GM12878 (cell line): ENCODE measurements around the gene PTPN14. TPM values are rescaled to one million over a fixed set of nuclear protein-coding genes. Genes with fewer than 3 reads are reported as not detected.

Source experiments
- ATAC-seq: fragments of 200-7000 bp; cut with Tn5 transposase; 3 replicates; pipeline ENCODE4 v1.9.1; 2020; ENCODE audit warnings: mild to moderate bottlenecking, moderate library complexity
- BruUV-seq: library from RNA; stranded (reverse); fragments of 400-500 nt; replicated peaks from 2 replicates; lab custom pipeline; 2021; lab: Mats Ljungman, UMichigan
- CTCF ChIA-PET: fragments of 300-600 bp; sonication (Branson Sonifier 250); formaldehyde crosslinking; extraction: SDS; loops from one replicate; lab custom pipeline; 2021; ENCODE audit warnings: inconsistent platforms; lab: Yijun Ruan, JAX
- POLR2A ChIA-PET: fragments of 350-600 bp; formaldehyde crosslinking; extraction: SDS; loops from one replicate; lab custom pipeline; 2021; ENCODE audit warnings: inconsistent platforms; lab: Charles Lee
- RAD21 ChIA-PET: fragments of 300-600 bp; sonication (Branson Sonifier 250); formaldehyde crosslinking; loops from one replicate; lab custom pipeline; 2023; ENCODE audit warnings: antibody characterized with exemption; ENCODE audit not compliant: unreplicated experiment; lab: Charles Lee
- SMC1A ChIA-PET: fragments of 300-600 bp; sonication (Branson Sonifier 250); formaldehyde crosslinking; loops from one replicate; lab custom pipeline; 2023; ENCODE audit not compliant: unreplicated experiment, uncharacterized antibody; lab: Charles Lee
- DNase-seq: peaks from one replicate; pipeline ENCODE4 v3.0.0-alpha.2; 2011; ENCODE audit warnings: low read depth, low spot score
- FAIRE-seq: peaks from 3 replicates; lab custom pipeline; 2011; peaks lifted over from hg19 to GRCh38; lab: Jason Lieb, UNC
- H2AFZ ChIP-seq: 2 replicates; pipeline ENCODE4 v1.6.0; 2011; ENCODE audit warnings: low read depth, low read length, control low read depth; ENCODE audit not compliant: control insufficient read depth
- H3K27ac ChIP-seq: 2 replicates; pipeline ENCODE4 v1.5.1; 2011; ENCODE audit warnings: control low read depth; ENCODE audit not compliant: control insufficient read depth, insufficient read depth
- H3K27me3 ChIP-seq, 2 experiments: replicated peaks in 1 of 2; 2 replicates each; pipeline versions ENCODE4 v1.6.0 to v1.6.1; 2011; ENCODE audit warnings: low read length in 1 of 2; ENCODE audit not compliant: control insufficient read depth in 2 of 2, insufficient read depth in 2 of 2
- H3K36me3 ChIP-seq, 2 experiments: 2 replicates each; pipeline ENCODE4 v1.5.1; 2011; ENCODE audit warnings: low read length in 1 of 2; ENCODE audit not compliant: control insufficient read depth in 2 of 2, insufficient read depth in 2 of 2
- H3K4me1 ChIP-seq: 2 replicates; pipeline ENCODE4 v1.6.1; 2011; ENCODE audit warnings: mild to moderate bottlenecking, low read length, moderate library complexity, mixed read lengths; ENCODE audit not compliant: control insufficient read depth, insufficient read depth
- H3K4me2 ChIP-seq: 2 replicates; pipeline ENCODE4 v1.6.0; 2011; ENCODE audit warnings: control low read depth; ENCODE audit not compliant: control insufficient read depth, insufficient read depth
- H3K4me3 ChIP-seq: fragments of 200-600 bp; sonication (generic); 2 replicates; pipeline ENCODE4 v1.5.1; 2016
- H3K79me2 ChIP-seq: 2 replicates; pipeline ENCODE4 v1.6.0; 2011; ENCODE audit warnings: low read length; ENCODE audit not compliant: control insufficient read depth, insufficient read depth
- H3K9ac ChIP-seq: 2 replicates; pipeline ENCODE4 v1.8.0; 2011; ENCODE audit warnings: low read length, control low read depth, mixed read lengths; ENCODE audit not compliant: control insufficient read depth, insufficient read depth
- H3K9me3 ChIP-seq: replicated peaks from 3 replicates; pipeline ENCODE4 v1.5.1; 2011; ENCODE audit warnings: mild to moderate bottlenecking, low read length; ENCODE audit not compliant: control insufficient read depth, insufficient read depth
- H4K20me1 ChIP-seq: 2 replicates; pipeline ENCODE4 v1.6.0; 2011; ENCODE audit not compliant: control insufficient read depth, insufficient read depth
- BCL11A ChIP-seq: IDR thresholded peaks from 2 replicates; pipeline ENCODE4 v1.6.1; 2011; ENCODE audit warnings: low read depth, low read length
- FOXK2 ChIP-seq: fragments of 450-650 bp; IDR thresholded peaks from 2 replicates; pipeline ENCODE4 v1.6.1; 2017; ENCODE audit warnings: mild to moderate bottlenecking, moderate library complexity
- IRF4 ChIP-seq: IDR thresholded peaks from 2 replicates; pipeline ENCODE4 v1.6.1; 2011; ENCODE audit warnings: low read depth, low read length
- NRF1 ChIP-seq: conservative IDR thresholded peaks from 2 replicates; pipeline ENCODE4 v1.6.1; 2011; ENCODE audit warnings: mild to moderate bottlenecking, low read depth, low read length, improper control_type of control experiment
- POLR2A ChIP-seq: IDR thresholded peaks from 2 replicates; pipeline ENCODE4 v1.6.1; 2011; ENCODE audit warnings: low read depth, mild to moderate bottlenecking, low read length
- WRNIP1 ChIP-seq: IDR thresholded peaks from 2 replicates; pipeline ENCODE4 v1.6.1; 2011; ENCODE audit warnings: low read depth, low read length, improper control_type of control experiment, borderline replicate concordance
- ZNF217 ChIP-seq: fragments of 450-650 bp; IDR thresholded peaks from 2 replicates; pipeline ENCODE4 v1.6.1; 2017; ENCODE audit warnings: antibody characterized with exemption, mild to moderate bottlenecking
- ZNF622 ChIP-seq: fragments of 450-650 bp; IDR thresholded peaks from 2 replicates; pipeline ENCODE4 v1.6.1; 2017; ENCODE audit warnings: mild to moderate bottlenecking, inconsistent platforms
- ZSCAN29 ChIP-seq: fragments of 450-650 bp; IDR thresholded peaks from 2 replicates; pipeline ENCODE4 v1.6.1; 2017; ENCODE audit warnings: mild to moderate bottlenecking, moderate library complexity
- WGBS: methylation state at CpG from one replicate; pipeline ENCODE4 v1.1.6; 2016; ENCODE audit warnings: low lambda C conversion rate; ENCODE audit not compliant: insufficient replicate concordance, insufficient coverage; ENCODE audit errors: missing lambda C conversion rate; 5-methylcytosine and 5-hydroxymethylcytosine counted together
- in situ Hi-C: fragments of 300-500 bp; cut with MboI; formaldehyde crosslinking; loops from 9 replicates; pipeline ENCODE4 v1.14.3; 2018; ENCODE audit warnings: mixed read lengths
- intact Hi-C: fragments of 100-400 bp; cut with micrococcal nuclease; formaldehyde crosslinking; loops from one replicate; pipeline ENCODE4 v1.14.2; 2022; ENCODE audit not compliant: unreplicated experiment
- polyA plus RNA-seq, 11 experiments: library from polyadenylated mRNA; depleted of rRNA in 4 of 11; unstranded in 6 of 11; stranded (reverse) in 5 of 11; fragments of >200 nt; fragmentation: Nextera tagmentation in 4 of 11; fragmentation: Illumina TruSeq in 1 of 11; extraction: Ambion mirVana in 4 of 11; extraction: Trizol in 1 of 11; gene quantifications; 1 replicate in 1 of 11; 2 replicates in 10 of 11; pipeline versions ENCODE4 v1.2.1 to v1.2.3, GENCODE V29; 2011 to 2016; ENCODE audit warnings: inconsistent platforms in 2 of 11, missing spikeins in 2 of 11, low read depth in 1 of 11
- total RNA-seq, 4 experiments: library from RNA; depleted of rRNA in 3 of 4; stranded (reverse); fragments of >200 nt in 3 of 4; fragmentation: Illumina TruSeq in 1 of 4; extraction: Trizol in 1 of 4; gene quantifications; 2 replicates each; pipeline versions ENCODE4 v1.2.1 to v1.2.3, GENCODE V29; 2013 to 2021
- TF ChIP-seq, protein P1 (sequence below): IDR thresholded peaks from 2 replicates; pipeline ENCODE4 v1.6.1; 2011; ENCODE audit warnings: low read depth, mild to moderate bottlenecking, low read length, moderate library complexity, borderline replicate concordance; ENCODE audit errors: extremely low read depth
- TF ChIP-seq, protein P2 (sequence below): IDR thresholded peaks from 2 replicates; pipeline ENCODE4 v1.6.1; 2012; ENCODE audit warnings: low read length, inconsistent platforms
- TF ChIP-seq, protein P3 (sequence below): IDR thresholded peaks from 2 replicates; pipeline ENCODE4 v1.6.1; 2011; ENCODE audit warnings: borderline replicate concordance, low read depth, mild to moderate bottlenecking, moderate library complexity, mixed read lengths, low read length; ENCODE audit not compliant: insufficient read depth; ENCODE audit errors: extremely low read length

PTPN14 gene
- total and polyA plus RNA-seq, 10 of the 15 experiments (the other 5 are each of a cell fraction or from before 2014, with no cell fraction given), result 0.05 to 5.1 (median 0.44) TPM

DNA sequence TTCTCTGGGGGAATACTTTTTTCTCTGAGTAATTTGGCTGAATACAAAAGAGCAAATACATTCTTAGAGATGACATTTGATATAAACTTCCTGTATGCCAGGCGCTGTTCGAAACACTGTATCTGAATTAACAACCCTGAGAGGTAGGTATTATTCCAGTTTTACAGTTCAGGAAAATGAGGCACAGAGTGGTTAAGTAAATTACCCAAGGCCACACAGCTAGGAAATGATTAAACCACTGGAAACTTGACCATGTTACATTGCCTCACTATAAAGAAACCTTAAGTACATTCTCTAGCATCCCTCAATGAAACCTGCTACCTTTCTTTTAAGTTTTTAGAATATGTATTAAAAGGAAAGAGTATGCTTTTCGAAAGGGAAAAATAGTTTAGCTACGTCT lies 215.8 kb downstream of the PTPN14 start:
- SMC1A ChIA-PET, result interaction anchor here (0.9 to 12.2 kb wide), 6 partner anchors 10 to 293 kb away, joined by 3 to 292 read pairs (median 6); no protein-coding TSS in a partner anchor
- H2AFZ ChIP-seq, result no peak overlapping the region
- no peak for ATAC-seq
- no peak for DNase-seq
- FAIRE-seq, result no peak
- H3K9ac ChIP-seq, result no peak overlapping the region
- WGBS, result 98% methylated on average over 4 of the region's 4 CpGs
- intact Hi-C loops, result loop anchor here (10.0 kb wide), 1 partner anchor 1189 kb away; no protein-coding TSS in a partner anchor
- TF ChIP-seq BCL11A (no peak), NRF1 (no peak), ZSCAN29 (no peak), IRF4 (no peak), FOXK2 (no peak), ZNF622 (no peak), POLR2A (no peak), ZNF217 (no peak), WRNIP1 (no peak)
- TF ChIP-seq, protein P1, sequence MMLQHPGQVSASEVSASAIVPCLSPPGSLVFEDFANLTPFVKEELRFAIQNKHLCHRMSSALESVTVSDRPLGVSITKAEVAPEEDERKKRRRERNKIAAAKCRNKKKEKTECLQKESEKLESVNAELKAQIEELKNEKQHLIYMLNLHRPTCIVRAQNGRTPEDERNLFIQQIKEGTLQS, result no peak
- TF ChIP-seq, protein P2, sequence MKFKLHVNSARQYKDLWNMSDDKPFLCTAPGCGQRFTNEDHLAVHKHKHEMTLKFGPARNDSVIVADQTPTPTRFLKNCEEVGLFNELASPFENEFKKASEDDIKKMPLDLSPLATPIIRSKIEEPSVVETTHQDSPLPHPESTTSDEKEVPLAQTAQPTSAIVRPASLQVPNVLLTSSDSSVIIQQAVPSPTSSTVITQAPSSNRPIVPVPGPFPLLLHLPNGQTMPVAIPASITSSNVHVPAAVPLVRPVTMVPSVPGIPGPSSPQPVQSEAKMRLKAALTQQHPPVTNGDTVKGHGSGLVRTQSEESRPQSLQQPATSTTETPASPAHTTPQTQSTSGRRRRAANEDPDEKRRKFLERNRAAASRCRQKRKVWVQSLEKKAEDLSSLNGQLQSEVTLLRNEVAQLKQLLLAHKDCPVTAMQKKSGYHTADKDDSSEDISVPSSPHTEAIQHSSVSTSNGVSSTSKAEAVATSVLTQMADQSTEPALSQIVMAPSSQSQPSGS, result no peak
- TF ChIP-seq, protein P3, sequence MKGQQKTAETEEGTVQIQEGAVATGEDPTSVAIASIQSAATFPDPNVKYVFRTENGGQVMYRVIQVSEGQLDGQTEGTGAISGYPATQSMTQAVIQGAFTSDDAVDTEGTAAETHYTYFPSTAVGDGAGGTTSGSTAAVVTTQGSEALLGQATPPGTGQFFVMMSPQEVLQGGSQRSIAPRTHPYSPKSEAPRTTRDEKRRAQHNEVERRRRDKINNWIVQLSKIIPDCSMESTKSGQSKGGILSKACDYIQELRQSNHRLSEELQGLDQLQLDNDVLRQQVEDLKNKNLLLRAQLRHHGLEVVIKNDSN, result no peak
- no peaks in the 10 kb centered on the region for H3K4me1 ChIP-seq
- CTCF ChIA-PET, result interaction anchor here (0.5 to 17.7 kb wide), 7 partner anchors 10 to 303 kb away, joined by 3 to 597 read pairs (median 3); no protein-coding TSS in a partner anchor
- POLR2A ChIA-PET, result no interaction called here
- H3K27me3 ChIP-seq, result no peaks in the 10 kb centered on the region
- no TSS peak for BruUV-seq
- no peaks in the 10 kb centered on the region for H4K20me1 ChIP-seq
- RAD21 ChIA-PET, result interaction anchor here (0.6 to 8.3 kb wide), 4 partner anchors 74 to 249 kb away, joined by 3 to 207 read pairs (median 3); no protein-coding TSS in a partner anchor
- in situ Hi-C loops, result loop anchor here (10.0 kb wide), 2 partner anchors 961 to 1189 kb away; no protein-coding TSS in a partner anchor
- no peak overlapping the region for H3K4me2 ChIP-seq
- no peak overlapping the region for H3K27ac ChIP-seq
- no peaks in the 10 kb centered on the region for H3K79me2 ChIP-seq
- no peak overlapping the region for H3K4me3 ChIP-seq
- no peaks in the 10 kb centered on the region for H3K9me3 ChIP-seq
- peaks cover 0 to 1% of the 10 kb centered on the region in 2 experiments; a peak in 2 of 4 replicates for H3K36me3 ChIP-seq
